HG03558 (cell line): Measurements from ENCODE around the gene ERVH48-1.
"Not testable (repeated sequence)": the region's sequence is repeated elsewhere in the genome, so short reads cannot be mapped to it uniquely, and the experiment has no call there.

Experiments used
- ATAC-seq: cut with Tn5 transposase; IDR thresholded peaks from one replicate; pipeline ENCODE4 v1.9.1; 2021; ENCODE audit warnings: moderate number of reproducible peaks; ENCODE audit not compliant: unreplicated experiment; ENCODE audit errors: extremely low read depth

Gene ERVH48-1

GRCh38 chr21:42911920-42912319 is 13.5 kb downstream of the ERVH48-1 start:
- ATAC-seq, result not testable (repeated sequence)

- not testable (repeated sequence) for ATAC-seq
Observed at GRCh38 chr21:42908484-42908883, 16.9 kb downstream of the ERVH48-1 start.

- ATAC-seq, result no peak
Observed at GRCh38 chr21:42906233-42906632, 19.2 kb downstream of the ERVH48-1 start.

GRCh38 chr21:42905195-42905594 is 20.2 kb downstream of the ERVH48-1 start:
- ATAC-seq, result no peak

- ATAC-seq, result no peak
Observed at GRCh38 chr21:42903817-42904216, 21.6 kb downstream of the ERVH48-1 start.

- ATAC-seq, result no peak
Observed at GRCh38 chr21:42900446-42900845, 25.0 kb downstream of the ERVH48-1 start.

- peak; percentile 68 for ATAC-seq
Observed at GRCh38 chr21:42892931-42893755, 32.3 kb downstream of the ERVH48-1 start, which contains the start of gene NDUFV3. TSS of gene NDUFV3 (plus strand) at chr21:42893309. CDS start at chr21:42893334, 25 bp downstream.

- ATAC-seq, result no peak
Observed at GRCh38 chr21:42892582-42892930, 32.9 kb downstream of the ERVH48-1 start.

- no peak for ATAC-seq
Observed at GRCh38 chr21:42887326-42887725, 38.1 kb downstream of the ERVH48-1 start.

GRCh38 chr21:42883921-42884320 is 41.5 kb downstream of the ERVH48-1 start:
- no peak for ATAC-seq

GRCh38 chr21:42880352-42880751 is 45.1 kb downstream of the ERVH48-1 start:
- ATAC-seq, result no peak

- peak; percentile 63 for ATAC-seq
Observed at GRCh38 chr21:42878993-42879787, 46.2 kb downstream of the ERVH48-1 start, which contains the start of gene WDR4. TSS of gene WDR4 (minus strand) at chr21:42879539. CDS start at chr21:42879495, 44 bp downstream.

GRCh38 chr21:42878678-42878992 is 46.8 kb downstream of the ERVH48-1 start:
- ATAC-seq, result no peak

- ATAC-seq, result not testable (repeated sequence)
Observed at GRCh38 chr21:42875811-42876210, 49.6 kb downstream of the ERVH48-1 start.

GRCh38 chr21:42873096-42873495 is 52.3 kb downstream of the ERVH48-1 start:
- no peak for ATAC-seq

- ATAC-seq, result no peak
Observed at GRCh38 chr21:42868196-42868595, 57.2 kb downstream of the ERVH48-1 start.
